CD8-positive, alpha-beta memory T cell (primary cell): ENCODE results near the gene OGFR. TPM values are rescaled to one million over a fixed set of nuclear protein-coding genes. Genes with fewer than 3 reads are reported as not detected.

Source experiments
- CTCF ChIA-PET: fragments of 350-600 bp; sonication (Branson Sonifier 250); formaldehyde crosslinking; loops from one replicate; lab custom pipeline; 2021; ENCODE audit warnings: antibody characterized with exemption; lab: Charles Lee
- POLR2A ChIA-PET: fragments of 350-600 bp; sonication (Branson Sonifier 250); formaldehyde crosslinking; loops from one replicate; lab custom pipeline; 2021; ENCODE audit warnings: antibody characterized with exemption; lab: Charles Lee
- DNase-seq, 5 donors: peaks; one replicate each; pipeline versions ENCODE4 v3.0.0 to v3.0.0-alpha.2; 2020 to 2022; ENCODE audit warnings: mixed read lengths in 1 of 5
- H3K27ac ChIP-seq: one replicate; pipeline ENCODE4 v1.7.0; 2013; ENCODE audit warnings: low read depth, mild to moderate bottlenecking, low read length, moderate library complexity
- H3K27me3 ChIP-seq: 2 replicates; pipeline ENCODE4 v1.7.0; 2013; ENCODE audit warnings: low read length, mild to moderate bottlenecking; ENCODE audit not compliant: insufficient read depth, poor library complexity, severe bottlenecking
- H3K36me3 ChIP-seq: 2 replicates; pipeline ENCODE4 v1.7.0; 2013; ENCODE audit warnings: mild to moderate bottlenecking, low read length, moderate library complexity; ENCODE audit not compliant: insufficient read depth
- H3K4me1 ChIP-seq: 2 replicates; pipeline ENCODE4 v1.7.0; 2013; ENCODE audit warnings: mild to moderate bottlenecking, low read length, moderate library complexity; ENCODE audit not compliant: insufficient read depth
- H3K4me3 ChIP-seq: 2 replicates; pipeline ENCODE4 v1.7.0; 2013; ENCODE audit warnings: mild to moderate bottlenecking, low read length
- H3K9me3 ChIP-seq: 2 replicates; pipeline ENCODE4 v1.7.0; 2013; ENCODE audit warnings: mild to moderate bottlenecking, low read length
- H3K27ac Mint-ChIP-seq, 8 donors: one replicate each; pipeline ENCODE4 v1.8.0; 2020 to 2021; ENCODE audit warnings: mixed read lengths in 8 of 8, mild to moderate bottlenecking in 6 of 8, inconsistent platforms in 3 of 8, moderate library complexity in 3 of 8
- H3K27me3 Mint-ChIP-seq, 2 donors: one replicate each; pipeline ENCODE4 v1.8.0; 2020 to 2021; ENCODE audit warnings: mixed read lengths in 2 of 2, mild to moderate bottlenecking in 1 of 2, moderate library complexity in 1 of 2
- H3K36me3 Mint-ChIP-seq, 3 donors: one replicate each; pipeline ENCODE4 v1.8.0; 2020 to 2021; ENCODE audit warnings: mixed read lengths in 3 of 3, inconsistent platforms in 1 of 3, mild to moderate bottlenecking in 1 of 3
- H3K4me1 Mint-ChIP-seq, 3 donors: one replicate each; pipeline ENCODE4 v1.8.0; 2020 to 2021; ENCODE audit warnings: mixed read lengths in 3 of 3, inconsistent platforms in 1 of 3, mild to moderate bottlenecking in 1 of 3
- H3K4me3 Mint-ChIP-seq, 7 donors: one replicate each; pipeline ENCODE4 v1.8.0; 2020 to 2021; ENCODE audit warnings: mixed read lengths in 7 of 7, mild to moderate bottlenecking in 6 of 7, moderate library complexity in 4 of 7, inconsistent platforms in 2 of 7
- H3K9me3 Mint-ChIP-seq, 5 donors: one replicate each; pipeline ENCODE4 v1.8.0; 2020 to 2022; ENCODE audit warnings: mixed read lengths in 5 of 5, mild to moderate bottlenecking in 3 of 5, moderate library complexity in 2 of 5, inconsistent platforms in 1 of 5
- polyA plus RNA-seq: library from polyadenylated mRNA; unstranded; fragments of 300-500 nt; fragmentation: Illumina TruSeq; gene quantifications from one replicate; pipeline ENCODE4 v1.2.3, GENCODE V29; 2021
- total RNA-seq, 2 experiments: library from RNA; stranded (reverse); gene quantifications; one replicate each; pipeline ENCODE4 v1.2.3, GENCODE V29; 2021

The OGFR gene
- total and polyA plus RNA-seq, 3 experiments from 2014 or later, result 45.7 to 64.2 (median 47.9) TPM

DNA sequence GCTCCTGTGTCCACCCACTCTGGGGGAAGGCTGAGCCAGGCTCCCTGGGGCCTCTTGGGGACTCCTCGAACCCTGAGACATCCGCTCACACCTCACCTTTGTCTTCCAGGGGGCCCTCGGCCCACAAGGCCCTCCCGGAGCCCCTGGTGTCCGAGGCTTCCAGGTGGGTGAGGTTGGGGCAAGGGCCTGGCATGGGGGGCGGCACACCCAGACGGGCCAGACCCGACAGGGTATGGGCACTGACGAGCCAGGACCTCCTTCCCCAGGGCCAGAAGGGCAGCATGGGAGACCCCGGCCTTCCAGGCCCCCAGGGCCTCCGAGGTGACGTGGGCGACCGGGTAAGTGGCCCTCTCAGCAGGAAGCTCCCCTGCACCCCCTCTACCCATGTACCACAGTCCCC, 25.6 kb downstream of the OGFR start:
- CTCF ChIA-PET, result no interaction called here
- no peak overlapping the region for H3K27ac ChIP-seq
- H3K27me3 ChIP-seq, result no peaks in the 10 kb centered on the region
- Mint-ChIP-seq H3K4me1 (peaks cover 0 to 10% (median 1%) of the 10 kb centered on the region in 3 donors), H3K4me3 (no peak overlapping the region), H3K27me3 (peaks cover 0 to under 1% of the 10 kb centered on the region in 2 donors), H3K27ac (no peak overlapping the region), H3K36me3 (no peaks in the 10 kb centered on the region), H3K9me3 (no peaks in the 10 kb centered on the region)
- H3K4me3 ChIP-seq, result no peak overlapping the region
- DNase-seq, result peak in 1 of 5 donors; percentile 37
- no peaks in the 10 kb centered on the region for H3K9me3 ChIP-seq
- POLR2A ChIA-PET, result no interaction called here
- H3K36me3 ChIP-seq, result no peaks in the 10 kb centered on the region
- H3K4me1 ChIP-seq, result no peaks in the 10 kb centered on the region

DNA sequence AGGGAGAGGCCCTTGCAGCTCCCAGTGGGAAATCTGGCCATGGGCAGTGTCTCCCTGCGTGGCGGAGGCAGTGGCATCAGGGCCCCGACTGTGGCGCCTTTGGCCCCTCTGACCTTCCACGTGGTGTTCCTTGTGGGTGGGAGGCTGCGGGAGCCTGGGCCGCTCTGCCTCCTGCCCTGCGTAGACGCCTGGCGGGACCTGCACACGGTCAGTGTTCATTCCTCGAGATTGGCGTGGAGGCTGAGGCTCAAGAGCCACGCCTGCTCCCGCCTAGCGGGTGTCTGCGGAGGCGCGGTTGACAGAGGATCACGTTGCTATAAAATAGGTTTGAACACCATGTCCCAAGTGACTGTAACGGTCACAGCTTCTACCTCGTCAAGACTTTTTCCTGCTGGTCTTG, 26.2 kb downstream of the OGFR start:
- Mint-ChIP-seq H3K4me1 (peaks cover 0 to 10% (median 1%) of the 10 kb centered on the region in 3 donors), H3K27me3 (peaks cover 0 to 5% of the 10 kb centered on the region in 2 donors)
- CTCF ChIA-PET, result interaction anchor here (1.4 kb wide), 1 partner anchor 16 kb away, joined by 3 read pairs; no protein-coding TSS in a partner anchor

DNA sequence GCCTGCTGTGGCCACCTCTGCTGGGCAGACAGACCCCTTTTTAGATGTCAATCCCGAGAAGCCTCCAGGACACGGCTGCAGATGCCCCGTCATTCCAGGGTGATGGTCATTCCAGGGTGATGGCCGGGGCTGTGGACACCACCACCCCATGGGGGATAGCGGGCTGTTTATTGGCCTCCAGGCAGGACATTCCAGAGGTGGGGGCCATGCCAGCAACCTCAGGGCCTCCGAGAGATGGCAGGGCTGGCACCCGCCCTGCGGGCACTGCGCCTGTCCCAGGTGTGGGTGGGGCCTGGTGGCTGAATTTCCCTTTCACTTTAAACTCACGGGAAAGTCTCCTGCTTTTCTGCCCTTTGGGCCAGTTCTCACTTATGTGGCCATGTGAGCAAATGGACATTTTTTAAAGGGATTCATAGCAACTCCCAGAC, 26.7 kb downstream of the OGFR start:
- Histone ChIP-seq H3K9me3 (no peaks in the 10 kb centered on the region), H3K27me3 (no peaks in the 10 kb centered on the region), H3K36me3 (no peaks in the 10 kb centered on the region), H3K4me3 (no peak overlapping the region), H3K27ac (no peak overlapping the region), H3K4me1 (no peaks in the 10 kb centered on the region)
- Mint-ChIP-seq H3K27ac (peak overlapping the region in 1 of 8 donors; percentile 72), H3K4me1 (peaks cover 0 to 10% (median 1%) of the 10 kb centered on the region in 3 donors), H3K36me3 (no peaks in the 10 kb centered on the region), H3K9me3 (no peaks in the 10 kb centered on the region), H3K4me3 (no peak overlapping the region), H3K27me3 (peaks cover 1 to 5% of the 10 kb centered on the region in 2 donors)
- POLR2A ChIA-PET, result no interaction called here
- CTCF ChIA-PET, result interaction anchor here (1.4 kb wide), 1 partner anchor 16 kb away, joined by 3 read pairs; no protein-coding TSS in a partner anchor
- DNase-seq, result peak in 1 of 5 donors; percentile 36

More for the DNA sequence above, 26.2 kb downstream of the OGFR start:
- DNase-seq, result peak in 1 of 5 donors; percentile 39
- Mint-ChIP-seq H3K27ac (no peak overlapping the region), H3K9me3 (no peaks in the 10 kb centered on the region), H3K4me3 (no peak overlapping the region), H3K36me3 (no peaks in the 10 kb centered on the region)
- Histone ChIP-seq H3K36me3 (no peaks in the 10 kb centered on the region), H3K27ac (no peak overlapping the region), H3K9me3 (no peaks in the 10 kb centered on the region), H3K4me3 (no peak overlapping the region), H3K27me3 (no peaks in the 10 kb centered on the region), H3K4me1 (no peaks in the 10 kb centered on the region)
- POLR2A ChIA-PET, result no interaction called here

DNA sequence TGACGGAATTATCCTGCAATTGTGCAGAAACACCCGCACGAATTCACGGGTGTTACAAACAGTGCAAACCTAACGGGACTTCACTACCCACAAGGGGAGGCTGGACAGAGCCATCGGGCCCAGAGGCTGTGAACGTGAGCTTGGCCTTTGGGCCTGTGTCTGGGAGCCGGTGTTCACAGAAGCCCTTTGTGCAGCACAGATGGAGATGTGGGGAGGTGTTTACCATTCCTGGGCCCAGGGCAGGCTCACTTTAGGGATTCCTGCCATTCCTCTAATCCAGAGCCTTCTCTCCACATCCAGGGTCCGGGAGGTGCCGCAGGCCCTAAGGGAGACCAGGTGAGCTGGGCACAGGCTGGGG, 27.2 kb downstream of the OGFR start:
- CTCF ChIA-PET, result interaction anchor here (1.4 kb wide), 1 partner anchor 15 kb away, joined by 3 read pairs; no protein-coding TSS in a partner anchor
- Mint-ChIP-seq H3K9me3 (no peaks in the 10 kb centered on the region), H3K4me3 (no peak overlapping the region), H3K4me1 (peaks cover 0 to 10% (median 1%) of the 10 kb centered on the region in 3 donors), H3K27ac (peak overlapping the region in 2 of 8 donors; percentile 37 to 52), H3K27me3 (peaks cover 1 to 5% of the 10 kb centered on the region in 2 donors), H3K36me3 (no peaks in the 10 kb centered on the region)
- Histone ChIP-seq H3K9me3 (no peaks in the 10 kb centered on the region), H3K4me1 (no peaks in the 10 kb centered on the region), H3K36me3 (no peaks in the 10 kb centered on the region), H3K4me3 (no peak overlapping the region), H3K27ac (no peak overlapping the region), H3K27me3 (no peaks in the 10 kb centered on the region)
- POLR2A ChIA-PET, result no interaction called here
- peak in 1 of 5 donors; percentile 45 for DNase-seq

DNA sequence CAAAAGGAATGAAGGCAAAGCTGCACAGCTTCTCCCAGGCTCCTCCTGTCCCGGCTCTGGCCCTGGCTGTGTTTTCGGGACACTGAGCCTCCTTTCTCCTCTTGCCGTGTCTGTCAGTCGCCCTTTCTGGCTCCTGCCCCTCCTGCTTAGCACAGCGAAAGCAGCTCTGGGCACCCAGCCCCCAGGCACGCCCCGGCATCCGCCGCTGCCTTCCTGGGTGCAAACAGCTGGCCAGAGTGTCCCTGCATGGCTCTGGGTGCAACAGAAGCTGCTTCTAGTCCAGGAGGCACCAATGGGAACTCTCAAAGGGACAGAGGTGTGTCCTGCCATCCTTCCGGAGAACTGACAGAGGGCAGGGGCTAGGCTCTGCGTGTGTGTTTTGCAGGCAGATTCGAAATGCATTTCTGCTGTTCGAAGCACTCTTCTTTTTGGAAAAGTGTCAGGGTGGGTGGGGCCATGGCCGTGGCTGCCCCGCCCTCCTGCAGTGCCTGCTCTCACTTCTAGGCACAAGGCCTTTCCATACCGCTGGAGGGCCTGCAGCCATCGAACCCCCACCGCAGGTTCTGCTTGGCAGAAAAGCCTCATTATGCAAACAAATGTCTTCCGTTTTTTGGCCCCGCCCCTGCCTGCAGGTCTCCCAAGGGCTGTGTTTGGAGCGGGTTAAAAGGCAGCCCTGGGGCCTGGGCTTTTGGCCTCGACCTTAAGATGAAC, 27.7 kb downstream of the OGFR start:
- no peaks in the 10 kb centered on the region for H3K4me1 ChIP-seq
- H3K27me3 Mint-ChIP-seq, result peaks cover 1 to 5% of the 10 kb centered on the region in 2 donors
- no peak overlapping the region for H3K4me3 Mint-ChIP-seq
- POLR2A ChIA-PET, result no interaction called here
- no peak overlapping the region for H3K27ac ChIP-seq
- H3K36me3 Mint-ChIP-seq, result no peaks in the 10 kb centered on the region
- H3K4me1 Mint-ChIP-seq, result peaks cover 0 to 10% (median 1%) of the 10 kb centered on the region in 3 donors
- H3K4me3 ChIP-seq, result no peak overlapping the region
- no peaks in the 10 kb centered on the region for H3K9me3 Mint-ChIP-seq
- H3K9me3 ChIP-seq, result no peaks in the 10 kb centered on the region
- DNase-seq, result peak in 1 of 5 donors; percentile 49
- CTCF ChIA-PET, result interaction anchor here (0.9 kb wide), 1 partner anchor 9 kb away, joined by 3 read pairs; no protein-coding TSS in a partner anchor
- H3K36me3 ChIP-seq, result no peaks in the 10 kb centered on the region
- H3K27me3 ChIP-seq, result no peaks in the 10 kb centered on the region
- no peak overlapping the region for H3K27ac Mint-ChIP-seq

DNA sequence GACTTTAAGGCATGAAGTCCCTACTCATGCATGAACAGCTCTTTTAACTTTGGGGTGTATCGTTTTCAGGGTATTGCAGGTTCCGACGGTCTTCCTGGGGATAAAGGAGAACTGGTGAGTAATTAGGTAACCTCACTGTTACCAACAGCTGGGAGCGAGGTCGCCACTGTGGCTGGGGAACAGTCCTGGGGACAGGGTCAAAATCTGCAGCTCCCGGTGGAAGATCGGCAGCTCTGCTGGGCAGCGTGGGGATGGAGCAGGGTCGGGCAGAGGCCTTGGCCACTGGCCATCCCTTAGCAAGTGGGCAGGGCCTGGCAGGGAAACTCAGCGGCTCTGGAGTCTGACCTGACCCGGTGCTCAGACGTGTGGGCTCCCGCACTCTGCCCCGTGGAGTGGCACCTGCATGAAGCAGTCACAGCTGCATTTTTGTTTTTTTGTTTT, 28.3 kb downstream of the OGFR start:
- CTCF ChIA-PET, result interaction anchor here (0.9 kb wide), 1 partner anchor 10 kb away, joined by 3 read pairs; no protein-coding TSS in a partner anchor
- no peak overlapping the region for H3K4me3 Mint-ChIP-seq
- Histone ChIP-seq H3K27me3 (no peaks in the 10 kb centered on the region), H3K4me3 (no peak overlapping the region), H3K4me1 (no peaks in the 10 kb centered on the region), H3K9me3 (no peaks in the 10 kb centered on the region), H3K36me3 (no peaks in the 10 kb centered on the region), H3K27ac (no peak overlapping the region)
- no peak overlapping the region for H3K27ac Mint-ChIP-seq
- no peaks in the 10 kb centered on the region for H3K36me3 Mint-ChIP-seq
- POLR2A ChIA-PET, result no interaction called here
- no peaks in the 10 kb centered on the region for H3K9me3 Mint-ChIP-seq
- H3K27me3 Mint-ChIP-seq, result peaks cover 1 to 5% of the 10 kb centered on the region in 2 donors
- peaks cover 0 to 10% (median 1%) of the 10 kb centered on the region in 3 donors for H3K4me1 Mint-ChIP-seq
- DNase-seq, result peak in 1 of 5 donors; percentile 41

DNA sequence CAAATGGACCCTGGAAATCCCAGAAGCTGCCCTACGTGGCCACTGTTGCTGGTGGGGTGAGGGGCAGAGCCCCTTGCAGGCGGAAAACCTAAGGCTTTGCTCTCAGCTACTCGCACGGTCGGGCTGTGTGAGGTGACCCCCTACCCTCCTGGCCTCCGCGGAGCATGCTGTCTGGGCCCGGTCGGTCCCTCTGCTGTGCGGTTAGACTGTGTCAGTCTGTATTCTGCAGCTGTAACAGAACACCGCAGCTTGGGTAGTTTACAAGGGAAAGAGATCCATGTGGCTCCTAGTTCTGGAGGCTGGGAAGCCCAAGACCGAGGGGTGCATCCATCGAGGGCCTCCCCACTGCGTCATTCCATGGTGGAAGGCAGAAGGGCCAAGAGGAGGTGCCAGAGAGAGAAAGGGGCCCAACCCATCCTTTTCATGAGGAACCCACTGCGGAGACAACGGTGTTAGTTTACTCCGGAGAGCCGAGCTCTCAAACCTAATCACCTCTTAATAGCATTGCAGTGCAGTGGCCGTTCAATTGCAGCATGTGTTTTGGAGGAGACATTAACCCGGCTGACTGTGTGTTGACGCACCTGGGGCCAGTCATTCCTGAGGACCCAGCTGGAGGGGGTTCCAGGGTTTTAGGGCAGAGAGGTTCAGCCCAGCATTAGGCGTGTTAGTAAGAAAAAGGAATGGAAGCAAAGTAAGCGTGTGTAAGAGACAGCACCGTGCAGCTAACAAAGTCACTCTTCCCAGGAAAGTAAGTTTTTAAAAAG, 30.5 kb downstream of the OGFR start:
- H3K36me3 ChIP-seq, result no peaks in the 10 kb centered on the region
- Mint-ChIP-seq H3K27ac (no peak overlapping the region), H3K27me3 (peaks cover 1 to 5% of the 10 kb centered on the region in 2 donors), H3K4me1 (peaks cover 0 to 10% (median 1%) of the 10 kb centered on the region in 3 donors), H3K36me3 (no peaks in the 10 kb centered on the region), H3K9me3 (no peaks in the 10 kb centered on the region), H3K4me3 (no peak overlapping the region)
- DNase-seq, result no peak
- H3K4me1 ChIP-seq, result no peaks in the 10 kb centered on the region
- CTCF ChIA-PET, result no interaction called here
- H3K9me3 ChIP-seq, result no peaks in the 10 kb centered on the region
- no peak overlapping the region for H3K4me3 ChIP-seq
- H3K27me3 ChIP-seq, result no peaks in the 10 kb centered on the region
- H3K27ac ChIP-seq, result no peak overlapping the region
- POLR2A ChIA-PET, result no interaction called here
